Activated CD4-positive, alpha-beta T cell treated with anti-CD3 and anti-CD28 coated beads, Interleukin-2, amount 10 ng/mL, durations not matched to agents 24 days and 14 days (primary cell): ENCODE measurements around the gene MBD6. TPM values are rescaled to one million over a fixed set of nuclear protein-coding genes. Genes with fewer than 3 reads are reported as not detected.
A peak's percentile ranks its signal among the peaks of the same experiment; 100 is the strongest.
"Not testable (repeated sequence)": the region's sequence is repeated elsewhere in the genome, so short reads cannot be mapped to it uniquely, and the experiment has no call there.

Experiments
- DNase-seq: peaks from one replicate; pipeline ENCODE4 v3.0.0; 2022
- H3K27ac Mint-ChIP-seq: one replicate; pipeline ENCODE4 v1.8.0; 2022; ENCODE audit warnings: mild to moderate bottlenecking, mixed read lengths
- H3K27me3 Mint-ChIP-seq: one replicate; pipeline ENCODE4 v1.8.0; 2022; ENCODE audit warnings: mixed read lengths
- H3K36me3 Mint-ChIP-seq: one replicate; pipeline ENCODE4 v1.8.0; 2022; ENCODE audit warnings: low read depth, mild to moderate bottlenecking, mixed read lengths
- H3K4me1 Mint-ChIP-seq: one replicate; pipeline ENCODE4 v1.8.0; 2021; ENCODE audit warnings: mixed read lengths
- H3K4me3 Mint-ChIP-seq: one replicate; pipeline ENCODE4 v1.8.0; 2022; ENCODE audit warnings: mild to moderate bottlenecking, moderate library complexity, mixed read lengths
- H3K9me3 Mint-ChIP-seq: one replicate; pipeline ENCODE4 v1.8.0; 2021; ENCODE audit warnings: mixed read lengths
- intact Hi-C: fragments of 100-400 bp; cut with micrococcal nuclease; formaldehyde crosslinking; loops from one replicate; pipeline ENCODE4 v1.15.1; 2023
- total RNA-seq: library from RNA; stranded (reverse); gene quantifications from 2 replicates; pipeline ENCODE4 v1.2.3, GENCODE V29; 2022

Gene MBD6
- total RNA-seq, 1 donor from 2014 or later = 67.8 TPM

DNA sequence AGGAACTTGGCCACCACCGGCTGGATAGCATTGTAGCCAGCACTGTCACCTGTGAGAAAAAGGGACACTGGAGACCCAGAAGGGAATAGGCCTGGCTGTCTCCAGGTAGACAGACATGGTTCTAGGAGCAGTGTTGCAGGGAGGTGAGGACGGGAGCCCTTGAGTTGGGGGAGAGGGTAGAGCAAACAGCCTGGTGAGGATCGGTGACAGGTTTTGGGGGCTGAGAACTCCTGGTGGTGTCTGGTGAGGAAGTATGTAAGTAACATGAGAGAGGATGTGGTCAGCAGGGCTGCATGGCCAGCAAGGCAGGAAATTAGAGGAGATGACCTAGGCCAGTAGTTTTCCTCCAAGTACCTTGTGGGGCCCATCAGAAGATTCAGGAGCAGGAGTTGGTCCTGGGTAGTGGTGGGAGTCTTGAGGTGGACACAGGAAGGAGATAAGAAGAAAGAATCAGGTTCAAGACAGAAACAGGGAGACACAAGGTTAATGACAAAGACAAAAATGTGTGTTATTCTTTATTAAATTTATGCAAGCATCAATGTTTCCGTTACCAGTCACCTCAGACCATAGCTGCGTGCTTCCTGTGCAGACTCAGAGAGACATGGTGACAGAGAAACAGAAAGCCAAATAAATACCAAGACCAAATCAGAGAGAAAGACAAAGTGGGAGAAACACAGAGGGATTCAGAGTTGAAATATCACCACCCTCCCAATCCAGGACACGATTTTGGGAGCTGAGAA is 43.1 kb upstream of the MBD6 start, which contains the start of gene ARHGAP9:
Gene ARHGAP9, minus strand, starts transcription at position 491 of the 740 bp plus-strand sequence. Its CDS starts 460 bp downstream, at position 31.
- Mint-ChIP-seq H3K27ac (peak within 1 kb of the TSS; percentile 97), H3K9me3 (no peaks in the 10 kb centered on the region), H3K27me3 (no peaks in the 10 kb centered on the region), H3K4me1 (peaks cover 57% of the 10 kb centered on the region), H3K4me3 (peak within 1 kb of the TSS; percentile 96), H3K36me3 (peaks cover 37% of the 10 kb centered on the region)
- intact Hi-C loops = loop anchor here (1.0 to 10.0 kb wide), 6 partner anchors 8 to 472 kb away; partner anchors contain the start of genes DDIT3, OS9, PIP4K2C and ZBTB39
- peak; percentile 88 for DNase-seq

DNA sequence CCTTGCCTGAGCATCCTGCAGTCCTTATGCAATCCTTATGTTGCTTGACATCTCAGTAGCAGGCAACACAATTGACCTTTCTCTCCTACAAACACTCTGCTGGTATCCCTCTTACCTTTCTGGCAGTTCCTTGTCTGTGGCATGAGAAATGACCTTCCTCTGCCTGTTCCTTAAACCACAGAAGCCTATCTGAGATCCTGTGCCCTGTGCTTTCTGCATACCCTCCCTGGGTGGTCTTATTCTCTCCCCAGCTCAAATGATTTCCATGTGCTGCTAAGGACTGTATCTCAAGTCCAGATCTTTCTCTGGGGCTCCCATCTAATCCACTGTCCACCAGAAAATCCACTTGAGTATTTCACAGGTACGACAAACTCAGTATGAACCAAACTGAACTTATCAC is 41.0 kb upstream of the MBD6 start:
- peaks cover 22% of the 10 kb centered on the region for H3K36me3 Mint-ChIP-seq
- H3K27me3 Mint-ChIP-seq = no peaks in the 10 kb centered on the region
- no peak overlapping the region for H3K4me3 Mint-ChIP-seq
- peak overlapping the region; percentile 97 for H3K27ac Mint-ChIP-seq
- peaks cover 47% of the 10 kb centered on the region for H3K4me1 Mint-ChIP-seq
- no peaks in the 10 kb centered on the region for H3K9me3 Mint-ChIP-seq
- no peak for DNase-seq
- intact Hi-C loops = no loop called here

DNA sequence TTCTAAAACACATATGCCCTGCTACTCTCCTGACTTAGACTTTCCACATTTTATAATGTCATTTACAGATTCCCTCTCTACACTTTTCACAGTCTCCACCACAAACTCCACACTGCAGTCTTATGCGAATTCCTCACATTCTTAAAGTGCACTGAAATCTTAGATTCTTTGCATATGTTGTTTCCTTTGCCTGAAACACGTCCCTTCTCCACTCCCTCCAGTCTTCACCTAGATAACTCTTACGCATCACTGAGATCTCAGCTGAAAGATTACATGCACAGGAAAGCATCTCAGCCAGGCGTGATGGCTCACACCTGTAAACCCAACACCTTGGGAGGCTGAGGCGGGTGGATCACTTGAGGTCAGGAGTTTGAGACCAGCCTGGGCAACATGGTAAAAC is 39.2 kb upstream of the MBD6 start:
- intact Hi-C loops = no loop called here
- peaks cover 36% of the 10 kb centered on the region for H3K4me1 Mint-ChIP-seq
- H3K4me3 Mint-ChIP-seq = no peak overlapping the region
- peak overlapping the region; percentile 17 for H3K27ac Mint-ChIP-seq
- peaks cover 16% of the 10 kb centered on the region for H3K36me3 Mint-ChIP-seq
- no peak for DNase-seq
- no peaks in the 10 kb centered on the region for H3K9me3 Mint-ChIP-seq
- H3K27me3 Mint-ChIP-seq = peaks cover 2% of the 10 kb centered on the region

DNA sequence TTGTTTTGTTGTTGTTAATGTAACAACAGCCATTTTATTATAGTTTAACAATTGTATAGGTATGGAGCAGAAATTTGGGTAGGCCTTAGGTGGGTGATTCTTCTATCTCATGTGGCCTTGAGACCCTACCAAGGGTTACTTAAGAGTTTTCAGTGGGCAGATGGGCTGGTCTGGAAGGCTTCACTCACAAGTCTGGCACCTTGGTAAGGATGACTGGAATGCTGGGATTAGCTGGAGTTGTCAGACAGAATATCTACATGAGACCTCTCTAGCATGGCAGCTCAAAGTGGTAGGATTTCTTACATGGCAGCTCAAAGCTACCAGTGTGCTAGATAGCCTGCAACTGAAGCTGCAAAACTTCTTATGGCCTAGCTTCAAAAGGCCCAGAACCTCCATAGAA is 36.9 kb upstream of the MBD6 start:
- intact Hi-C loops = no loop called here
- no peak for DNase-seq
- Mint-ChIP-seq H3K9me3 (no peaks in the 10 kb centered on the region), H3K36me3 (peaks cover 31% of the 10 kb centered on the region), H3K27me3 (peaks cover 2% of the 10 kb centered on the region), H3K4me1 (peaks cover 28% of the 10 kb centered on the region), H3K27ac (no peak overlapping the region), H3K4me3 (no peak overlapping the region)

DNA sequence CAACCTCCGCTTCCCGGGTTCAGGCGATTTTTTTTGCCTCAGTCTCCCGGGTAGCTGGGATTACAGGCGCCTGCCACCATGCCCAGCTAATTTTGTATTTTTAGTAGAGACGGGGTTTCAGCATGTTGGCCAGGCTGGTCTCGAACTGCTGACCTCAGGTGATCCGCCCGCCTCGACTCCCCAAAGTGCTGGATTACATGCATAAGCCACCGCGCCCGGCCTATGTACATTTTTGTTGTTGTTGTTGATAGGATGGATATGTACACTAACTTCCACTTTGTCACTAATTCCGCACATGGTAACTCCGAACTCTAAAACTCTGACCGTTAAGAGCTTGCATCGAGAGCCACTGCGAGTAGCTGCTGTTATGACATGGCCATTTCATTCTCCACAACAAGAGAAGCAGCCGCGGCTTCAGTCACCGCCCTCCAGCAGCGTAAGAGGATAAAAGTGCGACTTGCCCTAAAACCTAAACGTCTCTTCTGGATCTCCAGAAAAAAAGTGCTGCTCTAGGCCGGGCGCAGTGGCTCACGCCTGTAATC is 35.5 kb upstream of the MBD6 start:
- Mint-ChIP-seq H3K4me3 (no peak overlapping the region), H3K4me1 (peaks cover 23% of the 10 kb centered on the region), H3K9me3 (no peaks in the 10 kb centered on the region), H3K27ac (peak overlapping the region; percentile 93), H3K36me3 (peaks cover 39% of the 10 kb centered on the region), H3K27me3 (peaks cover 2% of the 10 kb centered on the region)
- intact Hi-C loops = loop anchor here (1.0 kb wide), 3 partner anchors 8 to 60 kb away; partner anchors contain the start of genes ARHGAP9, DCTN2 and DDIT3
- no peak for DNase-seq

DNA sequence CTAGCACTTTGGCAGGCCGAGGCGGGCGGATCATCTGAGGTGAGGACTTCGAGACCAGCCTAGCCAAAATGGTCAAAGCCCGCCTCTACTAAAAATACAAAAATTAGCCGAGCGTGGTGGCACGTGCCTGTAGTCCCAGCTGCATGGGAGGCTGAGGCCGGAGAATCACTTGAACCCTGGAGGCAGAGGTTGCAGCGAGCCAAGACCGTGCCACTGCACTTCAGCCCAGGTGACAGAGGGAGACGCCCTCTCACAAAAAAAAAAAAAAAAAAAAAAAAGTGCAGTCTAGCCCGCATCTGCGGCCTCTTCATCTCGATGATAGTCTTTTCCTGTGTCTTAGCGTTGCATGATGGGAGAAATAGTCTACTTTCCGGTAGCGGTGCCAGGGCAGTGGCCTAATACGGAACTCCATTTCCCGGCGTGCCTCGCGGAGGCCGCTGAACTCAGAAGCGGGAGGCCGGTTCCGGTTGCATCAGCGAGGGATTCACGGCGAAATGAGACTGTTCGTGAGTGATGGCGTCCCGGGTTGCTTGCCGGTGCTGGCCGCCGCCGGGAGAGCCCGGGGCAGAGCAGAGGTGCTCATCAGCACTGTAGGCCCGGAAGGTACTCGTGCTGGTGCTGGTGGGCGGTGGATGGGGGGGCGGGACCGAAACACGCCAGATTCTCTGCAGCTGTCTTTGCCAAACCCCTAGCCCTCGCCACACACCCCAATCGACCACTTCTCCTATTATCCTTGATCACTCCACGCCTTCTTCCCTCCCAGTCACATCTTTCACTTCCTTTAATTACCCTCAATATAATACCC is 34.8 kb upstream of the MBD6 start, which contains the start of gene MARS1:
Gene MARS1, plus strand, starts transcription at position 472 of the 805 bp plus-strand sequence. Its CDS starts 23 bp downstream, at position 495.
- peaks cover 46% of the 10 kb centered on the region for H3K36me3 Mint-ChIP-seq
- H3K4me1 Mint-ChIP-seq = peaks cover 27% of the 10 kb centered on the region
- H3K27ac Mint-ChIP-seq = peak within 1 kb of the TSS; percentile 93
- peak within 1 kb of the TSS; percentile 96 for H3K4me3 Mint-ChIP-seq
- H3K27me3 Mint-ChIP-seq = peaks cover 2% of the 10 kb centered on the region
- intact Hi-C loops = loop anchor here (1.0 kb wide), 3 partner anchors 8 to 60 kb away; partner anchors contain the start of genes ARHGAP9, DCTN2 and DDIT3
- no peaks in the 10 kb centered on the region for H3K9me3 Mint-ChIP-seq
- peak; percentile 98 for DNase-seq

DNA sequence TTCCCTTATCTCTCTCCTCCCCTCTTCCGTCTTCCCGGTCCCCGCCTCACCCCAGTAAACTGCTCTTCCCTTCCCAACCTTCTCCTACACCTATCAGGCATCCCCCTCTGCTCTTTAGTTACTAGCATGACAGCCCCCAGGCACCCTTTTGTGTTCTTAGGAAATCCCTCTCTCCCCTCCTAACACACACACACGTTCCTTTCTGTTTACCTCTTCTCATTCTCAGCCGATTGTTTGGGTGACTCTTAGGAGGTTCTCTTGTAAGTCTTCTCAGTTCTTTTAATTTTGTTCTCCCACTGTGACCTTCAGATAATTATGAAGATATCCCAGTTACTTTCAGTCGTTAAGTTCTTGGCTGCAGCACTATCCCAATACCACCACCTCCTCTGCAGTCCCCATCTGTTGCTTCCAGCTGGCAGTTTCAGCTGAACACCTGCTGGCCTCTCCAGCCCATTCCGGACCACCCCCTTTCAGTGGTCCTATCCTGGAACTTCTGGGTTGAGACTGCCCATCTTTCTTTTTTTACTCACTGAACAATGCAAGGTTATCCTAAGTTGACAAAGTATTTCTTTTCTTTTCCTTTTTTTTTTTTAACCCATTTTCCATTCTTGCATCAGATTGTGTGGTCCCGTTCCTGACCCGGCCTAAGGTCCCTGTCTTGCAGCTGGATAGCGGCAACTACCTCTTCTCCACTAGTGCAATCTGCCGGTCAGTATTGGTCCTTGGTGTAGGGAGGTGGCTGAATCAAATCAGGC is 34.0 kb upstream of the MBD6 start:
- Mint-ChIP-seq H3K4me1 (peaks cover 26% of the 10 kb centered on the region), H3K27me3 (peaks cover 2% of the 10 kb centered on the region), H3K4me3 (peak overlapping the region; percentile 96), H3K27ac (peak overlapping the region; percentile 93), H3K9me3 (no peaks in the 10 kb centered on the region), H3K36me3 (peaks cover 48% of the 10 kb centered on the region)
- intact Hi-C loops = no loop called here
- peak; percentile 68 for DNase-seq

DNA sequence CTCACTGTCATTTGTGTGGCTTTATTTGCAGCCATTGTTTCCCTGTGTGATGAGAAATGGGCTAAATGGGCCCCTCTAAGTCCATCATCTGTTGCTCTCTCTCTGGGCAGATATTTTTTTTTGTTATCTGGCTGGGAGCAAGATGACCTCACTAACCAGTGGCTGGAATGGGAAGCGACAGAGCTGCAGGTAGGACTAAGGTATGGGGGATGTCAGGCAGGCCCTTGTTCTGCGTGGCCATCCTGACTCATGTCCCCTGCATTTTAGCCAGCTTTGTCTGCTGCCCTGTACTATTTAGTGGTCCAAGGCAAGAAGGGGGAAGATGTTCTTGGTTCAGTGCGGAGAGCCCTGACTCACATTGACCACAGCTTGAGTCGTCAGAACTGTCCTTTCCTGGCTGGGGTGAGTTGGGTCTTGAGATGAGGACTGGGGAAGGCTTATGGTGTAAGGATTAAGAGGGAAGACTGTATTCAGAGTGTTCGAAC is 33.4 kb upstream of the MBD6 start:
- Mint-ChIP-seq H3K4me3 (peak overlapping the region; percentile 96), H3K4me1 (peaks cover 26% of the 10 kb centered on the region), H3K27me3 (peaks cover 2% of the 10 kb centered on the region), H3K27ac (peak overlapping the region; percentile 93), H3K36me3 (peaks cover 51% of the 10 kb centered on the region), H3K9me3 (no peaks in the 10 kb centered on the region)
- intact Hi-C loops = no loop called here
- no peak for DNase-seq

DNA sequence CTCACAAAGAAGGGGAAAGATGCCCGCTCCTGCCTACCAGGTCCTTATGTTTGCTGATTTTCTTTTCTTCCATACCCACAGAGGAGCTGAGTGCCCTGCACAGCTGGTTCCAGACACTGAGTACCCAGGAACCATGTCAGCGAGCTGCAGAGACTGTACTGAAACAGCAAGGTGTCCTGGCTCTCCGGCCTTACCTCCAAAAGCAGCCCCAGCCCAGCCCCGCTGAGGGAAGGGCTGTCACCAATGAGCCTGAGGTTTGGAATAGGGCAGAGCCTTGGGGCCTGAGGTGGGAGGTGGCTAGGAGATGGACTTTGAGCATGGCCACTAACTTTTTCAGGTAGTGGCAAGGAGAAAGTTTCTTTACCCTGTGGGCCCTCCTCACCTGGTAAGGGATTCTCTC is 32.5 kb upstream of the MBD6 start:
- peaks cover 26% of the 10 kb centered on the region for H3K4me1 Mint-ChIP-seq
- H3K4me3 Mint-ChIP-seq = peak overlapping the region; percentile 96
- DNase-seq = no peak
- peak overlapping the region; percentile 29 for H3K27ac Mint-ChIP-seq
- intact Hi-C loops = no loop called here
- peaks cover 54% of the 10 kb centered on the region for H3K36me3 Mint-ChIP-seq
- H3K27me3 Mint-ChIP-seq = peaks cover 2% of the 10 kb centered on the region
- H3K9me3 Mint-ChIP-seq = no peaks in the 10 kb centered on the region

DNA sequence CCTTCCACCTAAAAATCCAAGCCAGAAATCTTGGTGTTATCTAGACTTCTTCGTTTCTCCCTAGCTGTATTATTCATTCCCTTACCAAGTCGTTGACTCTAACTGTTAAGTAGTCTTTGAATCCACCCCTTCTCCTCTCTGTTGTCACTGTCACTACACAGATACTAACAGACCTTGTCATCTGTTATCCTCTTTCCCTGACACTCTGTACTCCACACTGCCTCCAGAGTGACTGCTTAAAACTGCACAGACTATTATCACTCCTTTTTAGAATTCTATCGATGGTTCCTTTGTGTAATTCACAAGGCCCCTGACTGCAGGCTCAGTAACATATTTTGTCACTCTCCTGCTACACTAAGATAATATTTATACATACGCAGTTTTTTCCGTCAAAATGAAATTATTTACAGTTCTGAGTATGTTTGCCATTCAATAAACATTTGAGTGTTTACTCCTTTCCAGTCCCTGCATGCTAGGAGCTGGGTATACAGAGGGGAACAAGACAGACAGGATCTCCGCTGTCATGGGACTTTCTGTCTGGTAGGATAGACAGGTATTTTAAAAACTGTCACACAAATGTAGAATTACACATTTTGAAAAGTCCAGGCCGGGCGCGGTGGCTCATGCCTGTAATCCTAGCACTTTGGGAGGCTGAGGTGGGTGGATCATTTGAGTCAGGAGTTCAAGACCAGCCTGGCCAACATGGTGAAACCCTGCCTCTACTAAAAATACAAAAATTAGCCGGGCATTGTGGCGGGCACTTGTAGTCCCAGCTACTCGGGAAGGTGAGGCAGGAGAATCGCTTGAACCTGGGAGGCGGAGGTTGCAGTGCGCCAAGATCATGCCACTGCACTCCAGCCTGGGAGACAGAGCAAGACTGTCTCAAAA is 31.0 kb upstream of the MBD6 start:
- Mint-ChIP-seq H3K9me3 (no peaks in the 10 kb centered on the region), H3K27ac (peak overlapping the region; percentile 81), H3K4me3 (peak overlapping the region; percentile 8), H3K4me1 (peaks cover 26% of the 10 kb centered on the region), H3K27me3 (peaks cover 2% of the 10 kb centered on the region), H3K36me3 (peaks cover 67% of the 10 kb centered on the region)
- no peak for DNase-seq
- intact Hi-C loops = no loop called here

DNA sequence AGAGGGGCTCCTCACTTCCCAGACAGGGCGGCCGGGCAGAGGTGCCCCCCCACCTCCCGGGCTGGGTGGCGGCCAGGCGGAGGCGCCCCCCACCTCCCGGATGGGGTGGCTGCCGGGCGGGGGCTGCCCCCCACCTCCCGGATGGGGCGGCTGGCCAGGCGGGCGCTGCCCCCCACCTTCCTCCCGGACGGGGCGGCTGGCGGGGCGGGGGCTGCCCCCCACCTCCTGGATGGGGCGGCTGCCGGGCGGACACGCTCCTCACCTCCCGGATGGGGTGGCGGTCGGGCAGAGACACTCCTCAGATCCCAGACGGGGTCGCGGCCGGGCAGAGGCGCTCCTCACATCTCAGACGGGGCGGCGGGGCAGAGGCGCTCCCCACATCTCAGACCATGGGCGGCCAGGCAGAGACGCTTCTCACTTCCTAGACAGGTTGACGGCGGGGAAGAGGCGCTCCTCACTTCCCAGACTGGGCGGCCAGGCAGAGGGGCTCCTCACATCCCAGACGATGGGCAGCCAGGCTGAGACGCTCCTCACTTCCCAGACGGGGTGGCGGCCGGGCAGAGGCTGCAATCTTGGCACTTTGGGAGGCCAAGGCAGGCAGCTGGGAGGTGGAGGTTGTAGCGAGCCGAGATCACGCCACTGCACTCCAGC is 27.4 kb upstream of the MBD6 start:
- H3K4me3 Mint-ChIP-seq, intact Hi-C loops, DNase-seq, H3K27ac Mint-ChIP-seq, H3K9me3 Mint-ChIP-seq, H3K27me3 Mint-ChIP-seq: not testable (repeated sequence)
- H3K36me3 Mint-ChIP-seq = peaks cover 73% of the 10 kb centered on the region
- H3K4me1 Mint-ChIP-seq = peaks cover 18% of the 10 kb centered on the region

DNA sequence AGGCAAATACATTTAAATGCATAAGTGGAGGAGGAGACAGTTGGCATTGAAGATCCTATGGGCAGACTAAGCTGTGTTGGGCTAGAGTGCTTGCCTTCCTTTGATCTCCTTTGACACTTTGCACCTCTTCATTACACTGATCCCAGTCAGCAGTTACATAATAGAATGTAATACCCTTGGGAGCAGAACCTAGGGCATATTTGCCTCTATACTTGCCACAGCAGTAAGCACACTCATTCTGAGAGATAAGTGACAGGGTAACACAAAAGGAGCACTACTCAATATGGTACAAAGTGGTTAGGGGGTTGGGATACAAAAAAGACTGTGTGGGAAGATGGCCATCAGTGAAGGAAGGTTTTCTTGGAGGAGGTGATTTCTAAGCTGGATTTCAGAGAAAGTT is 25.8 kb upstream of the MBD6 start:
- intact Hi-C loops = no loop called here
- peaks cover 4% of the 10 kb centered on the region for H3K9me3 Mint-ChIP-seq
- H3K27me3 Mint-ChIP-seq = no peaks in the 10 kb centered on the region
- peak overlapping the region; percentile 31 for H3K27ac Mint-ChIP-seq
- H3K4me3 Mint-ChIP-seq = no peak overlapping the region
- peaks cover 74% of the 10 kb centered on the region for H3K36me3 Mint-ChIP-seq
- H3K4me1 Mint-ChIP-seq = peaks cover 14% of the 10 kb centered on the region
- DNase-seq = no peak
